Mucosa of stomach (tissue), 1 donor: ENCODE measurements around the gene CAMSAP1.
"Not testable (repeated sequence)": the region's sequence is repeated elsewhere in the genome, so short reads cannot be mapped to it uniquely, and the experiment has no call there.

Experiments used
- H3K27me3 ChIP-seq: one replicate; pipeline ENCODE4 v1.7.0; 2013; ENCODE audit warnings: mild to moderate bottlenecking, low read length; ENCODE audit not compliant: control insufficient read depth, insufficient read depth
- H3K36me3 ChIP-seq: one replicate; pipeline ENCODE4 v1.7.0; 2013; ENCODE audit warnings: low read length; ENCODE audit not compliant: control insufficient read depth, insufficient read depth
- H3K4me1 ChIP-seq: one replicate; pipeline ENCODE4 v1.7.0; 2013; ENCODE audit warnings: mild to moderate bottlenecking, low read length; ENCODE audit not compliant: control insufficient read depth, insufficient read depth
- H3K4me3 ChIP-seq: one replicate; pipeline ENCODE4 v1.7.0; 2013; ENCODE audit warnings: low read length
- H3K9ac ChIP-seq: one replicate; pipeline ENCODE4 v1.7.0; 2013; ENCODE audit warnings: mild to moderate bottlenecking, low read length, moderate library complexity
- H3K9me3 ChIP-seq: one replicate; pipeline ENCODE4 v1.7.0; 2013; ENCODE audit warnings: mild to moderate bottlenecking, low read length, moderate library complexity; ENCODE audit not compliant: control insufficient read depth
- donor health status: Pancreatic carcinoma.

Gene CAMSAP1

GRCh38 chr9:135948446-135948845 is 41.1 kb upstream of the CAMSAP1 start:
- peaks cover 8% of the 10 kb centered on the region for H3K4me1 ChIP-seq
- H3K4me3 ChIP-seq, result no peak overlapping the region
- peaks cover 17% of the 10 kb centered on the region for H3K36me3 ChIP-seq
- H3K27me3 ChIP-seq, result no peaks in the 10 kb centered on the region
- no peak overlapping the region for H3K9ac ChIP-seq
- no peaks in the 10 kb centered on the region for H3K9me3 ChIP-seq

GRCh38 chr9:135947582-135947981 is 40.2 kb upstream of the CAMSAP1 start:
- peaks cover 8% of the 10 kb centered on the region for H3K4me1 ChIP-seq
- peaks cover 17% of the 10 kb centered on the region for H3K36me3 ChIP-seq
- no peaks in the 10 kb centered on the region for H3K27me3 ChIP-seq
- H3K9ac ChIP-seq, result no peak overlapping the region
- H3K9me3 ChIP-seq, result no peaks in the 10 kb centered on the region
- no peak overlapping the region for H3K4me3 ChIP-seq

DNA sequence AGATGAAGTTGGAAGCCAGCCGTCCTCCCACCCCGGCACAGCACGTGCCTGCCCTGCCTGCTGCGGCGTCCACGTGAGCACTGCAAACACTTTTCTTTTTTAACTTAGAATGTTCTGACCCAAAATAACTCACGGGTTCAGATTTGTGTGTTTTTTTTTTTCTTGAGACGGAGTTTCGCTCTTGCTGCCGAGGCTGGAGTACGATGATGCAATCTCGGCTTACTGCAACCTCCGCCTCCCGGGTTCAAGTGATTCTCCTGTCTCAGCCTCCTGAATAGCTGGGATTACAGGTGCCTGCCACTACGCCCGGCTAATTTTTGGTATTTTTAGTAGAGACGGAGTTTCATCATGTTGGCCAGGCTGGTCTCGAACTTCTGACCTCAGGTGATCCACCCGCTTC is 39.8 kb upstream of the CAMSAP1 start:
- H3K4me1 ChIP-seq, H3K4me3 ChIP-seq, H3K27me3 ChIP-seq, H3K9me3 ChIP-seq, H3K9ac ChIP-seq: not testable (repeated sequence)
- peaks cover 17% of the 10 kb centered on the region for H3K36me3 ChIP-seq

DNA sequence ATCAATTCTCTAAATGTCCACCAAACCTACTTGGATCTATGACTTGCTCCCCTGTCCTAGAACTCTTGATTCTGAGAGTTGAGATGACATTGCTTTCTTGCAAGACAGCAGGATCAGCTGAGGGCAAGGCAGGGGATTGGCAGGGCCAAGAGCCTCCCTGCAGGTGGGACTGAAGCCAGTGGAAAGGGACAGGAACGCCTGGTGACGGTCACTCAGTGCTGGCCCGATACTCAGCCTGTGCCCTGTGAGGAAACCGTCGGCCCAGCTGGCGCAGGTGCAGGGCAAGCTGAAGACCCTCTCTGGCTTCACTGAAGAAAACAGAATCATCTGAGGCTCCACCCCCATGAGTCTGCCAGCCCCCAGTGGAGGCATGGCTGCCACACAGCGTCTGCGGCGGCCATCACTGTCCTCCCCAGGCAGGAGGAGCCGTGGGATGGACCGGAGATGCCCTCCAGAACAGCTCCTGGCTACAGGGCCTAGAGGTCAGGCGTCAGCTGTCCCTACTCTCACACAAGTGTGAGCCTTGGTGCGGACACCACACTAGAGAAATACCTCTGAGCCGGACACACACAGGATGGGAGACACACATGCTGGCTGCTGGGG is 39.1 kb upstream of the CAMSAP1 start:
- Histone ChIP-seq H3K36me3 (peaks cover 17% of the 10 kb centered on the region), H3K4me1 (no peaks in the 10 kb centered on the region), H3K27me3 (no peaks in the 10 kb centered on the region), H3K9me3 (no peaks in the 10 kb centered on the region), H3K9ac (no peak overlapping the region), H3K4me3 (no peak overlapping the region)

- Histone ChIP-seq H3K36me3 (peaks cover 17% of the 10 kb centered on the region), H3K9me3 (no peaks in the 10 kb centered on the region), H3K4me1 (no peaks in the 10 kb centered on the region), H3K27me3 (no peaks in the 10 kb centered on the region), H3K9ac (no peak overlapping the region), H3K4me3 (no peak overlapping the region)
These were observed 38.6 kb upstream of the CAMSAP1 start for GRCh38 chr9:135945969-135946368.

DNA sequence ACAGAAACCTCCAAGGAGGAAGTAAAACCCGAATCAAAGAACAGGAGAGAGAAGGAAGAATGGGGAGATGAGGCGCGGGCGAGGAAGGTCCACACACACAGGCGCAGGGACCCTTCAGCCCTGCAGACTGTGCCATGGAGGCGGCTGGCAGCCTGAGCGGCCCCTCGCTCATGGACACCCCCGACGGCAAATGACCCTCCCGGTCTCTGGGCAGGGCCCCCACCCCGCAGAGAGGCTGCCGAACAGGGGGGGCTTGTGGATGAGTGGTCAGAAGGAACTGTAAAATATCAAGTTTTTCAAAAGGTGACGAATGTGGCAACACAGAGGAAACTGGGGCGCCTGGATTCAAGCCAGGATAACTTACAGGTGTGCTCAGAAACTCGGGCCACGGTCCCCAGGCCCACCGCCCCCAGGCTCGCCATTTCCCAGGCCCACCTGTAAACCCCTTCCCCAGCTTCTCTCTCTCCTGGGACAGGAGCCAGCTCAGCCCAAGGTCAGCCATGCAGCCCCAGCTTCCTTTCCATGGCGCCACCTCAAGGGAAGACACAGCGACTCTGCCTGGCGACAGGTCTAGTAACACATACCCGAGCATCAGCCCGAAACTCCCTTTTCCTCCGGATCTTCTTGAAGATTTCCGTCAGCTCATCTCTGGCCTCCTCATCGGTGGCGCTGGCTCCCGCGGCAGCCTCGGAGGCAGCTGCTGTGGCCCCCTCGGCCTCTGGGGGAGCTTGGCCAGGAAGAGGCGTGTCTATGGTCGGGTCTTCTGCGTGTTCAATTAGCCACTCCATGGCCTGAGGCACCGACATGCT is 37.3 kb upstream of the CAMSAP1 start:
- Histone ChIP-seq H3K4me3 (no peak overlapping the region), H3K9me3 (no peaks in the 10 kb centered on the region), H3K9ac (no peak overlapping the region), H3K36me3 (peaks cover 17% of the 10 kb centered on the region), H3K27me3 (no peaks in the 10 kb centered on the region), H3K4me1 (no peaks in the 10 kb centered on the region)

- H3K36me3 ChIP-seq, result peaks cover 17% of the 10 kb centered on the region
- not testable (repeated sequence) for H3K9me3 ChIP-seq, H3K9ac ChIP-seq
These were observed 36.3 kb upstream of the CAMSAP1 start for GRCh38 chr9:135943604-135944003.

DNA sequence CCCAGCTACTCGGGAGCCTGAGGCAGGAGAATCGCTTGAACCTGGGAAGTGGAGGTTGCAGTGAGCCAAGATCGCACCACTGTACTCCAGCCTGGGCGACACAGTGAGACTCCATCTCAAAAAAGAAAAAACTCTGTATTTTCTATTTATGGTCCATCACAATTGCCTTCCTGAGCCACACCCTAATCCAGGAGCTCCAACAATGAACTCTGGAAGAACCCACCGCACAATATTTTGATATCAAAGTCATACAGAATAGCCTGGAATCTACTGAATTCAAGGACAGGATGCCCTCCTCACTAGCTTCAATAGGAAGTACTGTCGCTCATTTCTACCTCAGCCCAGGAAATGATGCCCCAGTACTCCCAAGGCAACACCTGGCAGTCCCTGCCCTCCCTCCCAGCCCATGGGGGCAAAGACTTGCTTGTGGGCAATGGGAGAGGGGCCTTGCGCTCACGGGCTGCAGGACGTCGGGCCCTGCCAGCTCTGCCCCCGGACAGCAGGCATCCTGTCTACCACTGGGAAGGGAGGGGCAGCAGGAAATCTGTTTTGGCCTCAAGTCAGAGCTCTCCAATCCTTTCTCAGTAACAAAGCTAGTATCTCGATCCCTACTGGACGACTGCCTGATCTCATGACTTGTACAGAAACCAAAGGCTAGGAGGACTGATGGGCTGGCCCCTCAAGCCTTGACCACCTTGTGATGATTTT is 34.1 kb upstream of the CAMSAP1 start:
- no peak overlapping the region for H3K4me3 ChIP-seq
- no peaks in the 10 kb centered on the region for H3K27me3 ChIP-seq
- H3K9ac ChIP-seq, result no peak overlapping the region
- H3K4me1 ChIP-seq, result no peaks in the 10 kb centered on the region
- peaks cover 17% of the 10 kb centered on the region for H3K36me3 ChIP-seq
- no peaks in the 10 kb centered on the region for H3K9me3 ChIP-seq

More at GRCh38 chr9:135943604-135944003, 36.3 kb upstream of the CAMSAP1 start:
- not testable (repeated sequence) for H3K4me3 ChIP-seq, H3K4me1 ChIP-seq, H3K27me3 ChIP-seq

DNA sequence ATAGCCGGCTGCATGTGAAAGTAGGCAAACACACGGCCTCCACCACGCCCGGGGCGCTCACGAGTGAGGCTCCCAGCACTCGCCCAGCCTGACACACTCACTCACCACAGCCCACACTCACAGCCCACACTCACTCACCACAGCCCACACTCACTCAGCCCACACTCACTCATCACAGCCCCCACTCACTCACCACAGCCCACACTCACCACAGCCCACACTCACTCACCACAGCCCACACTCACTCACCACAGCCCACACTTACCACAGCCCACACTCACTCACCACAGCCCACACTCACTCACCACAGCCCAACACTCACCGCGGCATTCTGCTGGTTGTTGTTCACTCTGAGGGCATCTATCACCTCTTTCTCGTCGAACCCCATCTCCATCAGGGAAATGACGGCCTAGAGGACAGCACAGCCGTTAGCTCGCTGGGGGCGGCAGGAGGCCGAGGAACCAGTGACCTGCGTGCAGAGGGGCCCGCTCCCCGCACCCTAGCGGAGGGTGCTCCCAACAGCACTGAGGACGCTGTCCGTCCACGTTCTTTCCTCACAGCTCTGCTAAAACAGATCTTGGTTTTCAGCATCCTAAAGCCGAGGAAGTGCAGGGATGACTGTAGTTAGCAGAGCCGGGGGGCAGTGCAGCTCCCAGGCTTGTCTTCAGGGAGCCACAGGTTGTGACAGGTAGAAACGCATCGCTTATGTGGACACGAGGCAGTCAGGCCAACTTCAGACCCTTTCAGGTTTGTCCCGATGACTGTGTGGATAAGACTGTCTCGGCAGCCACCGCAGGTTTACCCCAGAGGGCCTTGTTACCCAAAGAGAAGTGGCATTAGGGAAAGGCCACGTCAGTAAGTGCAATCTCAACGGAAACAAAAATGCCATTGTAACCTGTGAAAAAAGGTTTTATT is 32.3 kb upstream of the CAMSAP1 start:
- H3K4me3 ChIP-seq, result no peak overlapping the region
- H3K9ac ChIP-seq, result no peak overlapping the region
- no peaks in the 10 kb centered on the region for H3K27me3 ChIP-seq
- no peaks in the 10 kb centered on the region for H3K36me3 ChIP-seq
- no peaks in the 10 kb centered on the region for H3K9me3 ChIP-seq
- no peaks in the 10 kb centered on the region for H3K4me1 ChIP-seq

GRCh38 chr9:135937521-135938489 is 30.5 kb upstream of the CAMSAP1 start:
- Histone ChIP-seq H3K9me3 (no peaks in the 10 kb centered on the region), H3K4me3 (no peak overlapping the region), H3K27me3 (no peaks in the 10 kb centered on the region), H3K36me3 (peaks cover 6% of the 10 kb centered on the region), H3K4me1 (no peaks in the 10 kb centered on the region), H3K9ac (no peak overlapping the region)

- no peaks in the 10 kb centered on the region for H3K9me3 ChIP-seq
- no peak overlapping the region for H3K9ac ChIP-seq
- H3K36me3 ChIP-seq, result peaks cover 6% of the 10 kb centered on the region
- H3K27me3 ChIP-seq, result no peaks in the 10 kb centered on the region
- H3K4me1 ChIP-seq, result no peaks in the 10 kb centered on the region
- H3K4me3 ChIP-seq, result no peak overlapping the region
These were observed 25.8 kb upstream of the CAMSAP1 start for GRCh38 chr9:135933114-135933513.
